ENCODE measurements around the gene FEM1A. TPM values are rescaled to one million over a fixed set of nuclear protein-coding genes. Genes with fewer than 3 reads are reported as not detected.

FEM1A gene
- total and polyA plus RNA-seq, 2 of the 8 experiments (the other 6 are each of a cell fraction or from before 2014, with no cell fraction given), result 6.7 to 16.1 TPM

DNA sequence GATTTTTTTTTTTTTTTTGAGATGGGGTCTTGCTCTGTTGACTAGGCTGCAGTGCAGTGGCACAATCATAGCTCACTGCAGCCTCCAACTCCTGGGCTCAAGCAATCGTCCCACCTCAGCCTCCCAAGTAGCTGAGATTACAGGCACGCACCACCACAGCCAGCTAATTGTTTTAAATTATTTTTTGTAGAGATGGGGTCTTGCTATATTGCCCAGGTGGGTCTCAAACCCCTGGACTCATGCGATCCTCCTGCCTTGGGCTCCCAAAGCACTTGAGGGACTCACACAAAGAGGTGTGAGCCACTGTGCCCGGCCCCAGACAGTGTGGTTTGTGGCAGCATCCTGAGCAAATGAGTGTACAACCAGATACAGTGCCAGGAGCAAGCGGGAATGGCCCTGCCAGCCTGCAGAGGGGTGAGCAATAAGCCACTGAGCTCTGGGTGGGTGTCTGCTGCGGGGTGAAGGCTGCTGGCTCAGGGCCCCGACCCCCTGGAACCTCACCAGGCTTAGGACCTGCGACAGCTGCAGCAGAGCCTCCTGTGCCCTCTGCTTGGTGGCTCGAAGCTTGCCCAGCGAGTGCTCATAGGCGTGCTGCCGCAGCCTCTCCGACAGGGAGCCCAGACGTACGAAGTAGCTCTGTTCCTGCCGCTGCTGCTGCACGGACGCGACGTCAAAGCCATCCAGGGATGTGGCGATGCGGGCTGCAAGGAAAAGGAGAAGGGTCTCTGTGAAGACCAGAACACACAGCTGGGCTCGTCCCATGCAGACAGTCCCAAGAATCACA is 55.8 kb downstream of the FEM1A start (continued):
- TF ChIP-seq, protein P1, sequence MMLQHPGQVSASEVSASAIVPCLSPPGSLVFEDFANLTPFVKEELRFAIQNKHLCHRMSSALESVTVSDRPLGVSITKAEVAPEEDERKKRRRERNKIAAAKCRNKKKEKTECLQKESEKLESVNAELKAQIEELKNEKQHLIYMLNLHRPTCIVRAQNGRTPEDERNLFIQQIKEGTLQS (IDR thresholded peaks at IDR 0.05; ENCODE audit: insufficient read depth, low read depth, low read length), result no peak
- TF ChIP-seq CREB1 (IDR thresholded peaks at IDR 0.05) (no peak), RBBP5 (IDR thresholded peaks at IDR 0.05; ENCODE audit: borderline replicate concordance, low read depth, low read length) (no peak), ASH2L (IDR thresholded peaks at IDR 0.05; ENCODE audit: low read length) (no peak), JUN (IDR thresholded peaks at IDR 0.05; ENCODE audit: low read depth, low read length) (no peak), USF2 (IDR thresholded peaks at IDR 0.05; ENCODE audit: low read length) (no peak), SIX5 (IDR thresholded peaks at IDR 0.05; ENCODE audit: low read depth, low read length) (no peak)

Data from H1 (cell line).